Activated CD8-positive, alpha-beta T cell treated with anti-CD3 and anti-CD28 coated beads for 36 hours (primary cell): ENCODE results near the gene OR6C65. TPM values are rescaled to one million over a fixed set of nuclear protein-coding genes. Genes with fewer than 3 reads are reported as not detected.

Source experiments
- ATAC-seq: fragments of 200-7000 bp; cut with Tn5 transposase; one replicate; pipeline ENCODE4 v1.10.0; 2021; ENCODE audit warnings: mild to moderate bottlenecking, moderate library complexity
- CTCF ChIA-PET: fragments of 350-600 bp; sonication (Branson Sonifier 250); formaldehyde crosslinking; loops from one replicate; lab custom pipeline; 2021; ENCODE audit warnings: antibody characterized with exemption; lab: Charles Lee
- POLR2A ChIA-PET: fragments of 350-600 bp; sonication (Branson Sonifier 250); formaldehyde crosslinking; loops from one replicate; lab custom pipeline; 2021; ENCODE audit warnings: antibody characterized with exemption; lab: Charles Lee
- DNase-seq: peaks from one replicate; pipeline ENCODE4 v3.0.0-alpha.2; 2020
- H3K27ac Mint-ChIP-seq: one replicate; pipeline ENCODE4 v1.8.0; 2021; ENCODE audit warnings: mild to moderate bottlenecking, mixed read lengths
- H3K27me3 Mint-ChIP-seq: one replicate; pipeline ENCODE4 v1.8.0; 2021; ENCODE audit warnings: mixed read lengths
- H3K36me3 Mint-ChIP-seq: one replicate; pipeline ENCODE4 v1.8.0; 2021; ENCODE audit warnings: low read depth, mixed read lengths
- H3K4me1 Mint-ChIP-seq: one replicate; pipeline ENCODE4 v1.8.0; 2021; ENCODE audit warnings: low read depth, mixed read lengths
- H3K4me3 Mint-ChIP-seq: one replicate; pipeline ENCODE4 v1.8.0; 2021; ENCODE audit warnings: mild to moderate bottlenecking, moderate library complexity, mixed read lengths
- H3K9me3 Mint-ChIP-seq: one replicate; pipeline ENCODE4 v1.8.0; 2021; ENCODE audit warnings: mixed read lengths
- intact Hi-C: fragments of 100-400 bp; cut with micrococcal nuclease; formaldehyde crosslinking; loops from one replicate; pipeline ENCODE4 v1.10.0; 2022
- total RNA-seq, 2 experiments: library from RNA; stranded (reverse); gene quantifications; one replicate each; pipeline ENCODE4 v1.2.3, GENCODE V29; 2021
- TF ChIP-seq, protein P1 (sequence below): fragments of 200-600 bp; IDR thresholded peaks from one replicate; pipeline ENCODE4 v1.8.0; 2022; ENCODE audit warnings: antibody characterized with exemption, mild to moderate bottlenecking

Gene OR6C65
- total RNA-seq, 2 experiments from 2014 or later, result not detected

- no peaks in the 10 kb centered on the region for H3K4me1 Mint-ChIP-seq
- ATAC-seq (no peak), DNase-seq (no peak)
- intact Hi-C loops, result no loop called here
- H3K4me3 Mint-ChIP-seq, result no peak within 1 kb of the TSS
- POLR2A ChIA-PET, result no interaction called here
- no peaks in the 10 kb centered on the region for H3K36me3 Mint-ChIP-seq
- CTCF ChIA-PET, result interaction anchor here (1.0 kb wide), 1 partner anchor 12 kb away, joined by 4 read pairs; no protein-coding TSS in a partner anchor
- H3K27ac Mint-ChIP-seq, result no peak within 1 kb of the TSS
- peaks cover 15% of the 10 kb centered on the region for H3K9me3 Mint-ChIP-seq
- TF ChIP-seq, protein P1, sequence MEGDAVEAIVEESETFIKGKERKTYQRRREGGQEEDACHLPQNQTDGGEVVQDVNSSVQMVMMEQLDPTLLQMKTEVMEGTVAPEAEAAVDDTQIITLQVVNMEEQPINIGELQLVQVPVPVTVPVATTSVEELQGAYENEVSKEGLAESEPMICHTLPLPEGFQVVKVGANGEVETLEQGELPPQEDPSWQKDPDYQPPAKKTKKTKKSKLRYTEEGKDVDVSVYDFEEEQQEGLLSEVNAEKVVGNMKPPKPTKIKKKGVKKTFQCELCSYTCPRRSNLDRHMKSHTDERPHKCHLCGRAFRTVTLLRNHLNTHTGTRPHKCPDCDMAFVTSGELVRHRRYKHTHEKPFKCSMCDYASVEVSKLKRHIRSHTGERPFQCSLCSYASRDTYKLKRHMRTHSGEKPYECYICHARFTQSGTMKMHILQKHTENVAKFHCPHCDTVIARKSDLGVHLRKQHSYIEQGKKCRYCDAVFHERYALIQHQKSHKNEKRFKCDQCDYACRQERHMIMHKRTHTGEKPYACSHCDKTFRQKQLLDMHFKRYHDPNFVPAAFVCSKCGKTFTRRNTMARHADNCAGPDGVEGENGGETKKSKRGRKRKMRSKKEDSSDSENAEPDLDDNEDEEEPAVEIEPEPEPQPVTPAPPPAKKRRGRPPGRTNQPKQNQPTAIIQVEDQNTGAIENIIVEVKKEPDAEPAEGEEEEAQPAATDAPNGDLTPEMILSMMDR, result no peak
- H3K27me3 Mint-ChIP-seq, result peaks cover 10% of the 10 kb centered on the region
Measured at GRCh38 chr12:55443776-55444175, 43.4 kb downstream of the OR6C65 start, which contains the start of gene OR6C2. OR6C2 (plus strand) TSS chr12:55444076; CDS start chr12:55452214, 8,138 bp downstream.

GRCh38 chr12:55445357-55445756, 45.0 kb downstream of the OR6C65 start:
- no peak for DNase-seq
- Mint-ChIP-seq H3K9me3 (peaks cover 8% of the 10 kb centered on the region), H3K36me3 (no peaks in the 10 kb centered on the region), H3K4me3 (no peak overlapping the region), H3K27ac (no peak overlapping the region), H3K27me3 (peaks cover 9% of the 10 kb centered on the region), H3K4me1 (no peaks in the 10 kb centered on the region)
- ATAC-seq, result no peak
- intact Hi-C loops, result no loop called here
- TF ChIP-seq, protein P1, result no peak
- POLR2A ChIA-PET, result no interaction called here
- CTCF ChIA-PET, result interaction anchor here (0.6 to 1.7 kb wide), 2 partner anchors 195 to 211 kb away, joined by 3 to 4 read pairs; no protein-coding TSS in a partner anchor

- ChIA-PET CTCF (interaction anchor here (1.0 kb wide), 1 partner anchor 210 kb away, joined by 3 read pairs; no protein-coding TSS in a partner anchor), POLR2A (no interaction called here)
- DNase-seq, result no peak
- Mint-ChIP-seq H3K27ac (no peak overlapping the region), H3K9me3 (peaks cover 3% of the 10 kb centered on the region), H3K4me3 (no peak overlapping the region), H3K4me1 (no peaks in the 10 kb centered on the region), H3K27me3 (peaks cover 8% of the 10 kb centered on the region), H3K36me3 (no peaks in the 10 kb centered on the region)
- no peak for ATAC-seq
- TF ChIP-seq, protein P1, result no peak
- intact Hi-C loops, result no loop called here
Measured at GRCh38 chr12:55446326-55446725, 46.0 kb downstream of the OR6C65 start.

DNA sequence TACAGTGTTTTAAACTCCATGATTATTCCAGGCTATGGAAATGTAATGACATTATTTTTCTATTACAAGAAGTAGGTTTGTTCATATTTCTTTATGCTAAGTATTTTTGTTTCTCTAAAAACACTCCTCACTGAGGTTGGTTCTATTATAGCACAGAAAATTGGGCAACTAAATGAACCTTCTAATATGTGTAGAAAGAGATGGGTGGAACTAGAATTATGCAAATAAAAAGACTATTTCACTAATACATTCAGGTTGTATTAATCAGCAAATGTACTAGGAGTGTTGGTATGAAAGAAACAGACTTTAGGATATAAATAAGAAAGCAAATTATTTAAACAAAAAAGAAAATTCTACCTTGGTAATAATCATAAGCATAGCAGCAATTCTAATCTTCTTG, 48.5 kb downstream of the OR6C65 start:
- H3K36me3 Mint-ChIP-seq, result no peaks in the 10 kb centered on the region
- ChIA-PET CTCF (interaction anchor here (1.0 to 1.4 kb wide), 2 partner anchors 13 to 207 kb away, joined by 3 read pairs; no protein-coding TSS in a partner anchor), POLR2A (no interaction called here)
- DNase-seq (no peak), ATAC-seq (no peak)
- no peaks in the 10 kb centered on the region for H3K9me3 Mint-ChIP-seq
- peaks cover 16% of the 10 kb centered on the region for H3K27me3 Mint-ChIP-seq
- TF ChIP-seq, protein P1, result no peak
- H3K27ac Mint-ChIP-seq, result no peak overlapping the region
- intact Hi-C loops, result no loop called here
- no peaks in the 10 kb centered on the region for H3K4me1 Mint-ChIP-seq
- no peak overlapping the region for H3K4me3 Mint-ChIP-seq

Other genes starting within 250 kb of the OR6C65 start
- gene OR10A7, start 179.5 kb upstream of the OR6C65 start, total RNA-seq, result not detected
- gene OR6C74, start 155.9 kb upstream of the OR6C65 start, total RNA-seq, result not detected
- gene OR6C6, start 104.0 kb upstream of the OR6C65 start, total RNA-seq, result not detected
- not detected for gene OR6C1, start 86.2 kb upstream of the OR6C65 start, total RNA-seq
- gene OR6C3, start 69.8 kb upstream of the OR6C65 start, total RNA-seq, result not detected
- not detected for gene OR6C75, start 37.6 kb upstream of the OR6C65 start, total RNA-seq
- not detected for gene OR6C76, start 25.7 kb downstream of the OR6C65 start, total RNA-seq
- not detected for gene OR6C2, start 43.5 kb downstream of the OR6C65 start, total RNA-seq
- not detected for gene OR6C70, start 69.6 kb downstream of the OR6C65 start, total RNA-seq
- gene OR6C68, start 91.8 kb downstream of the OR6C65 start, total RNA-seq, result not detected
- gene OR6C4, start 149.1 kb downstream of the OR6C65 start, total RNA-seq, result not detected
- gene OR2AP1, start 171.9 kb downstream of the OR6C65 start, total RNA-seq, result not detected
- gene OR10P1, start 236.4 kb downstream of the OR6C65 start, total RNA-seq, result not detected